Suprapubic skin (tissue), 4 donors: ENCODE measurements around the gene ANKRD44. TPM values are rescaled to one million over a fixed set of nuclear protein-coding genes. Genes with fewer than 3 reads are reported as not detected.

Experiments
- DNase-seq, 2 donors: peaks; one replicate each; pipeline ENCODE4 v3.0.0-alpha.2; 2019; ENCODE audit warnings: low spot score in 2 of 2
- H3K27ac ChIP-seq: fragments of 200-600 bp; sonication (generic); one replicate; pipeline ENCODE4 v1.5.1; 2019
- H3K27me3 ChIP-seq: fragments of 200-600 bp; sonication (generic); one replicate; pipeline ENCODE4 v1.5.1; 2019
- H3K36me3 ChIP-seq: fragments of 200-600 bp; sonication (generic); one replicate; pipeline ENCODE4 v1.5.1; 2019
- H3K4me1 ChIP-seq: fragments of 200-600 bp; sonication (generic); one replicate; pipeline ENCODE4 v1.5.1; 2019
- H3K4me3 ChIP-seq: fragments of 200-600 bp; sonication (generic); one replicate; pipeline ENCODE4 v1.5.1; 2019; ENCODE audit warnings: mild to moderate bottlenecking
- H3K9me3 ChIP-seq: fragments of 200-600 bp; sonication (generic); one replicate; pipeline ENCODE4 v1.5.1; 2019
- EP300 ChIP-seq: sonication (generic); formaldehyde crosslinking; IDR thresholded peaks from one replicate; pipeline ENCODE4 v1.6.1; 2017; ENCODE audit warnings: antibody characterized with exemption
- POLR2A ChIP-seq, 2 donors: fragments of 450-650 bp; IDR thresholded peaks; one replicate each; pipeline ENCODE4 v1.6.1; 2017; ENCODE audit warnings: antibody characterized with exemption in 2 of 2, mild to moderate bottlenecking in 2 of 2, moderate library complexity in 2 of 2
- POLR2AphosphoS5 ChIP-seq, 3 donors: sonication (generic); formaldehyde crosslinking; IDR thresholded peaks; one replicate each; pipeline ENCODE4 v1.6.1; 2017; ENCODE audit warnings: antibody characterized with exemption in 3 of 3
- WGBS: methylation state at CpG from one replicate; pipeline ENCODE4 v1.1.5; 2018; 5-methylcytosine and 5-hydroxymethylcytosine counted together
- total RNA-seq, 4 donors: library from RNA; depleted of rRNA; stranded (reverse); fragments of >200 nt; gene quantifications; one replicate each; pipeline ENCODE4 v1.1.0, GENCODE V29; 2016
- TF ChIP-seq, protein P1 (sequence below), 2 donors: fragments of 200-600 bp in 1 of 2; fragments of 450-650 bp in 1 of 2; sonication (generic) in 1 of 2; IDR thresholded peaks; one replicate each; pipeline ENCODE4 v1.5.1; 2016 to 2019; ENCODE audit warnings: antibody characterized with exemption in 2 of 2, mild to moderate bottlenecking in 1 of 2, moderate library complexity in 1 of 2

ANKRD44 gene
- total RNA-seq, 4 donors from 2014 or later, result 6.3 to 34.4 (median 17.8) TPM

GRCh38 chr2:197205585-197206215 lies 104.9 kb downstream of the ANKRD44 start:
- Histone ChIP-seq H3K4me3 (no peak overlapping the region), H3K4me1 (peaks cover 15% of the 10 kb centered on the region), H3K27ac (peak overlapping the region; percentile 10), H3K9me3 (no peaks in the 10 kb centered on the region), H3K27me3 (no peaks in the 10 kb centered on the region), H3K36me3 (no peaks in the 10 kb centered on the region)
- TF ChIP-seq POLR2A (IDR thresholded peaks at IDR 0.05), result no peak
- no peak for TF ChIP-seq POLR2AphosphoS5 (IDR thresholded peaks at IDR 0.05)
- TF ChIP-seq, protein P1, sequence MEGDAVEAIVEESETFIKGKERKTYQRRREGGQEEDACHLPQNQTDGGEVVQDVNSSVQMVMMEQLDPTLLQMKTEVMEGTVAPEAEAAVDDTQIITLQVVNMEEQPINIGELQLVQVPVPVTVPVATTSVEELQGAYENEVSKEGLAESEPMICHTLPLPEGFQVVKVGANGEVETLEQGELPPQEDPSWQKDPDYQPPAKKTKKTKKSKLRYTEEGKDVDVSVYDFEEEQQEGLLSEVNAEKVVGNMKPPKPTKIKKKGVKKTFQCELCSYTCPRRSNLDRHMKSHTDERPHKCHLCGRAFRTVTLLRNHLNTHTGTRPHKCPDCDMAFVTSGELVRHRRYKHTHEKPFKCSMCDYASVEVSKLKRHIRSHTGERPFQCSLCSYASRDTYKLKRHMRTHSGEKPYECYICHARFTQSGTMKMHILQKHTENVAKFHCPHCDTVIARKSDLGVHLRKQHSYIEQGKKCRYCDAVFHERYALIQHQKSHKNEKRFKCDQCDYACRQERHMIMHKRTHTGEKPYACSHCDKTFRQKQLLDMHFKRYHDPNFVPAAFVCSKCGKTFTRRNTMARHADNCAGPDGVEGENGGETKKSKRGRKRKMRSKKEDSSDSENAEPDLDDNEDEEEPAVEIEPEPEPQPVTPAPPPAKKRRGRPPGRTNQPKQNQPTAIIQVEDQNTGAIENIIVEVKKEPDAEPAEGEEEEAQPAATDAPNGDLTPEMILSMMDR (IDR thresholded peaks at IDR 0.05), result no peak
- no peak for TF ChIP-seq EP300
- no peak for DNase-seq
- WGBS, result 83% methylated on average over 7 of the region's 7 CpGs

- Histone ChIP-seq H3K4me3 (no peak overlapping the region), H3K27me3 (no peaks in the 10 kb centered on the region), H3K9me3 (no peaks in the 10 kb centered on the region), H3K4me1 (peaks cover 20% of the 10 kb centered on the region), H3K36me3 (no peaks in the 10 kb centered on the region), H3K27ac (no peak overlapping the region)
- TF ChIP-seq, protein P1 (IDR thresholded peaks at IDR 0.05), result no peak
- TF ChIP-seq POLR2A (IDR thresholded peaks at IDR 0.05) (no peak), EP300 (no peak), POLR2AphosphoS5 (IDR thresholded peaks at IDR 0.05) (no peak)
- WGBS, result 43% methylated on average over 5 of the region's 5 CpGs
- no peak for DNase-seq
These were observed 105.9 kb downstream of the ANKRD44 start for GRCh38 chr2:197204519-197205250.

GRCh38 chr2:197201874-197202273 lies 108.7 kb downstream of the ANKRD44 start:
- no peaks in the 10 kb centered on the region for H3K9me3 ChIP-seq
- TF ChIP-seq POLR2A (IDR thresholded peaks at IDR 0.05) (no peak), EP300 (no peak), POLR2AphosphoS5 (IDR thresholded peaks at IDR 0.05) (no peak)
- TF ChIP-seq, protein P1 (IDR thresholded peaks at IDR 0.05), result no peak
- no peak overlapping the region for H3K4me3 ChIP-seq
- no peaks in the 10 kb centered on the region for H3K27me3 ChIP-seq
- WGBS, result 89% methylated on average over 2 of the region's 2 CpGs
- no peak overlapping the region for H3K27ac ChIP-seq
- no peak for DNase-seq
- no peaks in the 10 kb centered on the region for H3K36me3 ChIP-seq
- H3K4me1 ChIP-seq, result peaks cover 17% of the 10 kb centered on the region

DNA sequence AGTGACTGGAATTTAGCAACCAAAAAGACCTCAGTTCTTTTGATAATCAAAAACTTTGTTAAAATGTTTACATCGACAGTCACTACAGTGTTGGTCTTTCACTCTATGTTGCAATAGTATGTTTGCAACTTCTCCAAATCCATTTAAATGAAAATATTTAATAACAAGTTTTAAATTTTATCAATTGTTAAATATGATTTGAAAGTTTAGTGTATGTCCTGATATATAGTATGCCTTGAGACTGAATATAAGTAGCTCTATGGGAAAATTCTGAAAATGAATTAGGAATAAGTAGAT lies 109.9 kb downstream of the ANKRD44 start:
- Histone ChIP-seq H3K36me3 (no peaks in the 10 kb centered on the region), H3K9me3 (no peaks in the 10 kb centered on the region), H3K4me1 (peaks cover 24% of the 10 kb centered on the region), H3K27me3 (no peaks in the 10 kb centered on the region), H3K27ac (no peak overlapping the region), H3K4me3 (no peak overlapping the region)
- WGBS, result 69% methylated on average over 1 of the region's 1 CpG
- TF ChIP-seq, protein P1 (IDR thresholded peaks at IDR 0.05), result no peak
- no peak for TF ChIP-seq EP300
- no peak for TF ChIP-seq POLR2AphosphoS5 (IDR thresholded peaks at IDR 0.05)
- no peak for TF ChIP-seq POLR2A (IDR thresholded peaks at IDR 0.05)
- no peak for DNase-seq

DNA sequence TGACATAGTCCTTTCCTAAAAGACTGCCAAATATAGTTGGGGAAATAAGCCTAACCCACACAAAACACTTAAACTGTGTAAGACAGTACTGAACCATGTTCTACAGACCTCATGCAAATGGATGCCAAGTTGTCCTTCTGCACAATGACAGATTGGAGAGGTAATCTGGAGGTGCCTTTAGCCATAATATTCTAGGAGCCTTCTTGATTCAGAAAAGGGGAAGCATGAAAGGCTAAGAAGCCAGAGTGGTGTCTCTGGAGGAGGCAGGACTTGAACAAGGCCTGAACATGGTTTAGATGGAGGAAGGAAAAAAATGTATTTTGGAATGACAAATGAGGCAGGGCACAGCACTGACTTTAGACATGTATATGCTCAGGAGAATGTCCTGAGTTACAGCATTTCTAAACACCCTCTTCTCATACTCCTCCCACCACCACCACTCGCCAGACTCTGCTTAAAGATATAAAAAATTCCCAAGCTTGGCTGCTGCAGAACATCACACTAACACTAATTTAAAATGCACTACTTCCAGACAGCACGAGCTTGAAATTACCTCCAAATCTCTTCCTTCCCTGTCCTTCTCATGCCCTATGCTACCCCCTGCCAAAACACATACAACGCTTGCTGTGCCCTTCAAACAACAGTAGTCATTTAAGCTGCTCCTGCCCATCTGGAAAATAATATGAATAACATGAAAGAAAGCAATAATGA lies 110.4 kb downstream of the ANKRD44 start:
- no peak for DNase-seq
- H3K36me3 ChIP-seq, result no peaks in the 10 kb centered on the region
- H3K27ac ChIP-seq, result no peak overlapping the region
- no peak for TF ChIP-seq POLR2A (IDR thresholded peaks at IDR 0.05)
- no peak for TF ChIP-seq POLR2AphosphoS5 (IDR thresholded peaks at IDR 0.05)
- TF ChIP-seq EP300, result no peak
- TF ChIP-seq, protein P1 (IDR thresholded peaks at IDR 0.05), result no peak
- peaks cover 29% of the 10 kb centered on the region for H3K4me1 ChIP-seq
- H3K9me3 ChIP-seq, result no peaks in the 10 kb centered on the region
- WGBS, result 55% methylated on average over 3 of the region's 3 CpGs
- H3K27me3 ChIP-seq, result no peaks in the 10 kb centered on the region
- no peak overlapping the region for H3K4me3 ChIP-seq
